ENCODE results near the gene MYO16.

MYO16 gene

DNA sequence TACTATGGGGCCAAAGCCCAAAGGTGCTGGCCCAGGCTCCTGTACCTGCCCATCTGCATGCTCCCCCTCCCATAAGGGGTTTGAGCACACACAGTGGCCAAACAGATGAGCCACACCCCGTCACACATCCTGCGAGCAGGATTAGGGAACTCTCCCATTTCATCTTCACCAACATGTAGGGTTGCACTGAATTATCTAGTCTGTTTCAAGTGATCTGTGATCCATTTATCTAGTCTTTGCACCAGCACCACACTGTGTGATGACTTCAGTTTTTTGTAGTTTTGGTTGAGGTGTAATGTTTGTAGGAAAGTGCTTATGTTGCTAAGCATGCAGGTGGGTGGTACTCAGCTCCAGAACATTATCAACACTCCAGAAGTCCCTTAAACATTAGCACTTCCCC lies 249.3 kb downstream of the MYO16 start:
- Mint-ChIP-seq H3K36me3 (ENCODE audit: low read depth) (no peaks in the 10 kb centered on the region), H3K4me1 (no peaks in the 10 kb centered on the region), H3K9me3 (peaks cover 33% of the 10 kb centered on the region), H3K27ac (no peak overlapping the region), H3K4me3 (no peak overlapping the region), H3K27me3 (ENCODE audit: low read depth, poor library complexity) (peaks cover 3% of the 10 kb centered on the region)
- TF ChIP-seq, protein P1, sequence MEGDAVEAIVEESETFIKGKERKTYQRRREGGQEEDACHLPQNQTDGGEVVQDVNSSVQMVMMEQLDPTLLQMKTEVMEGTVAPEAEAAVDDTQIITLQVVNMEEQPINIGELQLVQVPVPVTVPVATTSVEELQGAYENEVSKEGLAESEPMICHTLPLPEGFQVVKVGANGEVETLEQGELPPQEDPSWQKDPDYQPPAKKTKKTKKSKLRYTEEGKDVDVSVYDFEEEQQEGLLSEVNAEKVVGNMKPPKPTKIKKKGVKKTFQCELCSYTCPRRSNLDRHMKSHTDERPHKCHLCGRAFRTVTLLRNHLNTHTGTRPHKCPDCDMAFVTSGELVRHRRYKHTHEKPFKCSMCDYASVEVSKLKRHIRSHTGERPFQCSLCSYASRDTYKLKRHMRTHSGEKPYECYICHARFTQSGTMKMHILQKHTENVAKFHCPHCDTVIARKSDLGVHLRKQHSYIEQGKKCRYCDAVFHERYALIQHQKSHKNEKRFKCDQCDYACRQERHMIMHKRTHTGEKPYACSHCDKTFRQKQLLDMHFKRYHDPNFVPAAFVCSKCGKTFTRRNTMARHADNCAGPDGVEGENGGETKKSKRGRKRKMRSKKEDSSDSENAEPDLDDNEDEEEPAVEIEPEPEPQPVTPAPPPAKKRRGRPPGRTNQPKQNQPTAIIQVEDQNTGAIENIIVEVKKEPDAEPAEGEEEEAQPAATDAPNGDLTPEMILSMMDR (IDR thresholded peaks at IDR 0.05), result no peak
- DNase-seq, result no peak

DNA sequence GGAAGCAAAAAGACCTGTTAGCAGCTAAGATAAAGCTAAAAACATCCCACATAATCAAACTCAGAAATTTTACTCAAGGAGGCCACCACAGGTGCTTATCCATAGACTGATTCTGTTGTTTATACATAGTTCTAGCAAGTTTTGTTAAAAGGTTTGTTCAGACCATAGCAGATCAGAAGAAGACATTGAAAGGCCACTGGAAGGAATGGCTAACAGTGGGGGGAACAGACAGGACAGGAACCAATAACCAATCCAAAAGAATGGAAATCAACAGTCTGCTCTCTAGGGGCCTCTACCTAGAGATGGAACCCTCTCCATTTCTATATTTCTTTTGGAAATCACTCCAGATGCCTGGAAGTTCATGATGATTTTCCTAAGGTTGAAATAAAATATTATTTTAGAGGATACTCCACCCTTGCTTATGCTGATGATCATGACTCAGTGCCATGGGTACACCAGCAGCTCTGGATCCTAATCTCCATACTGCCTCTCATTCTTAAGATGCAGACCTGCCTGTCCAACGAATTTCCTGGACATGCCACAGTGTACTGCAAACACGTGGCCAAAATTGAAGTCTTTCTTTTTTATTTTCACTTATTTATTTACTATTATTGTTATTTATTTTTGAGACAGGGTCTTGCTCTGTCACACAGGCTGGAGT lies 260.0 kb downstream of the MYO16 start:
- TF ChIP-seq, protein P1 (IDR thresholded peaks at IDR 0.05), result no peak
- Mint-ChIP-seq H3K27me3 (ENCODE audit: low read depth, poor library complexity) (peaks cover 5% of the 10 kb centered on the region), H3K4me3 (no peak overlapping the region), H3K27ac (no peak overlapping the region), H3K9me3 (peaks cover 4% of the 10 kb centered on the region), H3K36me3 (ENCODE audit: low read depth) (no peaks in the 10 kb centered on the region), H3K4me1 (peaks cover 5% of the 10 kb centered on the region)
- DNase-seq, result no peak

DNA sequence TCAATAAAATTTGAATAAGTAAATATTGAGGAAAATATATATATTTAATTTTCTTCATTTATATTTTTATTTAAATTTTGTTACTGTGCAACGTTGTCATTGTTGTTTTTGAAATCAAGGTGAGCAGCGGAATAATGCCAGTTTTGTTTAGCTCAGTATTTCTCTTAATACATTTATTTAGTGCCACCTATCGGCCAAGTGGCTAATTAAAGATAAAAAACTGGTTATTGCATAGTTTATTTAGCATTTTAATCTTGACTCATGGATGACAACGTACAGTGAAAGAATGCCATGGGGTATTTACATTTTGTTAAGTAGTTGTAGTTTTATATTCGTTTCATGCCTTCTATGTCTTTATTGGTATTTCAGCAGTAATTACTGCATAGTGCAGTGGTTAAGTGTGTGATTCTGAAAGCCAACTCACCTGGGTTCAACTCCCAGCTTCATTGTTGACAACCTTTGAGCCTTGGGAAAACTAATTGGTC lies 265.9 kb downstream of the MYO16 start:
- H3K4me3 Mint-ChIP-seq, result no peak overlapping the region
- H3K27ac Mint-ChIP-seq, result no peak overlapping the region
- no peak for DNase-seq
- peaks cover 5% of the 10 kb centered on the region for H3K36me3 Mint-ChIP-seq (ENCODE audit: low read depth)
- peaks cover 5% of the 10 kb centered on the region for H3K27me3 Mint-ChIP-seq (ENCODE audit: low read depth, poor library complexity)
- peaks cover 7% of the 10 kb centered on the region for H3K9me3 Mint-ChIP-seq
- H3K4me1 Mint-ChIP-seq, result peaks cover 5% of the 10 kb centered on the region
- TF ChIP-seq, protein P1 (IDR thresholded peaks at IDR 0.05), result peak; percentile 62

DNA sequence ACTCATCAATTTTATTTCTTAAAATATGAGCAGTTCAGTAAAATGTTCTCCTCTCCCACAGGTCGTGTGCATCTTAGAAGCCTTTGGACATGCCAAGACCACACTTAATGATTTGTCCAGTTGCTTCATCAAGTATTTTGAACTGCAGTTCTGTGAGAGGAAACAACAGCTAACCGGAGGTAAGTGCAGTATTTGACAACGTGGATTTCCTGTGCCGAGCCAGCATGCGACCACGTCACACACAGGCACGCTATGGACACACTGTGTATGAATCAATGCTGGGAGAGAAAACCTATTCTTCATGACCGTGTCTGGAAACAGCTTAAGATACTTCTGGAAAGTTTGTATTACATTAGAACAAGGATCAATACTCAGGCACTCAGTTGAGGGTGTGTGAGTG lies 268.5 kb downstream of the MYO16 start:
- TF ChIP-seq, protein P1 (IDR thresholded peaks at IDR 0.05), result no peak
- Mint-ChIP-seq H3K4me1 (peaks cover 5% of the 10 kb centered on the region), H3K27ac (no peak overlapping the region), H3K4me3 (no peak overlapping the region), H3K36me3 (ENCODE audit: low read depth) (peaks cover 17% of the 10 kb centered on the region), H3K9me3 (peaks cover 31% of the 10 kb centered on the region), H3K27me3 (ENCODE audit: low read depth, poor library complexity) (peaks cover 5% of the 10 kb centered on the region)
- DNase-seq, result no peak

DNA sequence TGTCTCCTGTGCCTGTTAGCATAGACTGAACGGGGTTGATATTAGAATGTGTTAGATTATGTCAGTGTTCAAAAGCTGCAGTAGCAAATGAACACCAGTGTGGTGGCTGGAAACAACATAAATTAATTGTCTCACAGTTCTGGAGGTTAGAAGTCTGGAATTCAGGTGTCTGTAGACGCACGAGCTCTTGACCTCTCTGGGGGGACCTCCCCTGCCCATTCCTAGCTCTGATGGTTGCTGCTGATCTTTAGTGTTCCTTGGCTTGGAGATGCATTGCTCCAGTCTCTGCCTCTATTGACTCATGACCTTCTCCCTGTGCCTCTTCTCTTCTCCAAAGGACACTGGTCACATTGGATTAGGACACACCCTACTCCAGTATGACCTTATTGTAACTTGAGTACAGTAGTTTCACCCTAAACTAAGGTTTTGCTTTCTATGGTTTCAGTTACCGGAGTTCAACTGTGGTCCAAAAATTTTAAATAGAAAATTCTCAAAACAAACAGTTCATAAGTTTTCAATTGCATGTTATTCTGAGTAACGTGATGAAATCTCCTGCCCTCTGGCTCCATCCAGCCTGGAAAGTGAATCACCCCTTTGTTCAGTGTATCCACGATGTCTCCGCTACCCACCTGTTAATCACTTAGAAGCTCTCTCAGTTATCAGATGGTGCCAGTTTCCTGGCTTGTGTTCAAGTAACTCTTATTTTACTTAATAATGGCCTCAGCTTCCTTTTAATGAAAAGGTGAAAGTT lies 273.2 kb downstream of the MYO16 start:
- no peaks in the 10 kb centered on the region for H3K4me1 Mint-ChIP-seq
- TF ChIP-seq, protein P1 (IDR thresholded peaks at IDR 0.05), result no peak
- peaks cover 32% of the 10 kb centered on the region for H3K9me3 Mint-ChIP-seq
- no peak overlapping the region for H3K27ac Mint-ChIP-seq
- H3K36me3 Mint-ChIP-seq (ENCODE audit: low read depth), result peaks cover 17% of the 10 kb centered on the region
- DNase-seq, result no peak
- H3K27me3 Mint-ChIP-seq (ENCODE audit: low read depth, poor library complexity), result no peaks in the 10 kb centered on the region
- H3K4me3 Mint-ChIP-seq, result no peak overlapping the region

All from nephron progenitor cell (in vitro differentiated cells).